SK-N-SH treated with all-trans-retinoic acid at 6 μM for 48 hours (cell line): ENCODE results near the gene DENND1B.

ENCODE experiments used
- ATAC-seq: fragments of 200-7000 bp; cut with Tn5 transposase; 3 replicates; pipeline ENCODE4 v1.9.1; 2020; ENCODE audit warnings: mild to moderate bottlenecking, moderate library complexity
- ARNTL ChIP-seq: fragments of 450-650 bp; formaldehyde crosslinking; IDR thresholded peaks from 2 replicates; pipeline ENCODE4 v1.5.0; 2020; ENCODE audit warnings: low read depth, mild to moderate bottlenecking, moderate library complexity, borderline replicate concordance
- BACH2 ChIP-seq: fragments of 250-450 bp; sonication (Bioruptor Pico); IDR thresholded peaks from 2 replicates; pipeline ENCODE4 v1.9.0; 2021; ENCODE audit warnings: mild to moderate bottlenecking, borderline replicate concordance
- CSDC2 ChIP-seq: fragments of 250-450 bp; sonication (Bioruptor Pico); IDR thresholded peaks from 2 replicates; pipeline ENCODE4 v1.5.0; 2020; ENCODE audit warnings: mild to moderate bottlenecking, moderate library complexity
- GLIS3 ChIP-seq: fragments of 250-450 bp; sonication (Bioruptor Pico); IDR thresholded peaks from 2 replicates; pipeline ENCODE4 v1.5.0; 2020; ENCODE audit warnings: mild to moderate bottlenecking, moderate library complexity
- ISL1 ChIP-seq: fragments of 250-450 bp; sonication (Bioruptor Pico); IDR thresholded peaks from 2 replicates; pipeline ENCODE4 v2.1.2; 2022; ENCODE audit warnings: mild to moderate bottlenecking, moderate library complexity
- OSR1 ChIP-seq: fragments of 250-450 bp; sonication (Bioruptor Pico); IDR thresholded peaks from 2 replicates; pipeline ENCODE4 v1.8.0; 2022; ENCODE audit warnings: moderate library complexity, mild to moderate bottlenecking, inconsistent platforms
- PATZ1 ChIP-seq: fragments of 250-450 bp; sonication (Bioruptor Pico); IDR thresholded peaks from 2 replicates; pipeline ENCODE4 v1.8.0; 2020; ENCODE audit warnings: mild to moderate bottlenecking, moderate library complexity, borderline replicate concordance
- POU6F1 ChIP-seq: fragments of 250-450 bp; sonication (Bioruptor Pico); IDR thresholded peaks from 2 replicates; pipeline ENCODE4 v1.8.0; 2021; ENCODE audit warnings: low read depth, mild to moderate bottlenecking, moderate library complexity, borderline replicate concordance
- PPARA ChIP-seq: fragments of 250-450 bp; sonication (Bioruptor Pico); IDR thresholded peaks from 2 replicates; pipeline ENCODE4 v1.5.0; 2020; ENCODE audit warnings: mild to moderate bottlenecking, borderline replicate concordance
- RARB ChIP-seq: fragments of 250-450 bp; sonication (Bioruptor Pico); IDR thresholded peaks from 2 replicates; pipeline ENCODE4 v1.8.0; 2021; ENCODE audit warnings: mild to moderate bottlenecking, moderate library complexity
- SNAI2 ChIP-seq: fragments of 250-450 bp; sonication (Bioruptor Pico); IDR thresholded peaks from 2 replicates; pipeline ENCODE4 v1.5.0; 2020; ENCODE audit warnings: mild to moderate bottlenecking, moderate library complexity
- TCF4 ChIP-seq: fragments of 250-450 bp; sonication (Bioruptor Pico); IDR thresholded peaks from 2 replicates; pipeline ENCODE4 v1.8.0; 2021; ENCODE audit warnings: mild to moderate bottlenecking, moderate library complexity, borderline replicate concordance
- TOX ChIP-seq: fragments of 250-450 bp; sonication (Bioruptor Pico); IDR thresholded peaks from 2 replicates; pipeline ENCODE4 v1.8.0; 2021; ENCODE audit warnings: mild to moderate bottlenecking, moderate library complexity, borderline replicate concordance
- ZC3H10 ChIP-seq: fragments of 250-450 bp; sonication (Bioruptor Pico); IDR thresholded peaks from 2 replicates; pipeline ENCODE4 v1.5.1; 2021; ENCODE audit warnings: mild to moderate bottlenecking, moderate library complexity
- ZFP3 ChIP-seq: fragments of 250-450 bp; sonication (Bioruptor Pico); IDR thresholded peaks from 2 replicates; pipeline ENCODE4 v1.5.0; 2020; ENCODE audit warnings: mild to moderate bottlenecking, moderate library complexity
- ZFP30 ChIP-seq: fragments of 450-650 bp; formaldehyde crosslinking; IDR thresholded peaks from 2 replicates; pipeline ENCODE4 v1.5.0; 2022; ENCODE audit warnings: mild to moderate bottlenecking, moderate library complexity
- ZNF565 ChIP-seq: fragments of 450-650 bp; formaldehyde crosslinking; conservative IDR thresholded peaks from 2 replicates; pipeline ENCODE4 v1.5.0; 2020; ENCODE audit warnings: low read depth, mild to moderate bottlenecking, moderate library complexity
- ZNF70 ChIP-seq: fragments of 450-650 bp; formaldehyde crosslinking; IDR thresholded peaks from 2 replicates; pipeline ENCODE4 v1.5.0; 2020; ENCODE audit warnings: mild to moderate bottlenecking, moderate library complexity
- ZNF8 ChIP-seq: fragments of 450-650 bp; formaldehyde crosslinking; IDR thresholded peaks from 2 replicates; pipeline ENCODE4 v1.5.0; 2020; ENCODE audit warnings: mild to moderate bottlenecking, moderate library complexity
- TF ChIP-seq, protein P1 (sequence below): fragments of 250-450 bp; sonication (Bioruptor Pico); IDR thresholded peaks from 2 replicates; pipeline ENCODE4 v1.5.1; 2020; ENCODE audit warnings: low read depth, mild to moderate bottlenecking, moderate library complexity
- TF ChIP-seq, protein P2 (sequence below): fragments of 250-450 bp; sonication (Bioruptor Pico); IDR thresholded peaks from 2 replicates; pipeline ENCODE4 v1.5.1; 2021; ENCODE audit warnings: mild to moderate bottlenecking, moderate library complexity

DENND1B gene

DNA sequence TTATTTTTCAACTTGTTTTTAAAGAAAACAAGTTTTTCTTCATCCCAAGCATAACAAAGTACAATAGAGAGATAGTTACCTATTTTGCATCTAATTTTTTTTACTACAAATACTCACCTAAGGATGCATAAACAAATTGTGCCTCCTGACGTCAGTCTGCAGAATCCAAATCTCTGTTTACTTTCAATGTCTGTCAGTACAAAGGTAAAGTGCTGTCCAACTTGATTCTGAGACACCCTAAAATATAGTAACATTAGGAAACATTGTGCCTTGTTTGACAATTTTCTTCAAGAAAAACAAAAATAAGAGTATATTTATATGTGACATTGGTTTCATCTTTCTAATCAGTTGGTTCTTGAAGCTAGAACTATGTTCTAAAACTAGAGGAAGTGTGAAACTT, 103.4 kb downstream of the DENND1B start:
- ATAC-seq: no peak
- TF ChIP-seq ZFP30 (CRISPR knock-in tag): no peak
- no peak for TF ChIP-seq BACH2 (CRISPR knock-in tag)
- TF ChIP-seq RARB (CRISPR knock-in tag): no peak
- TF ChIP-seq GLIS3: no peak
- TF ChIP-seq, protein P1, sequence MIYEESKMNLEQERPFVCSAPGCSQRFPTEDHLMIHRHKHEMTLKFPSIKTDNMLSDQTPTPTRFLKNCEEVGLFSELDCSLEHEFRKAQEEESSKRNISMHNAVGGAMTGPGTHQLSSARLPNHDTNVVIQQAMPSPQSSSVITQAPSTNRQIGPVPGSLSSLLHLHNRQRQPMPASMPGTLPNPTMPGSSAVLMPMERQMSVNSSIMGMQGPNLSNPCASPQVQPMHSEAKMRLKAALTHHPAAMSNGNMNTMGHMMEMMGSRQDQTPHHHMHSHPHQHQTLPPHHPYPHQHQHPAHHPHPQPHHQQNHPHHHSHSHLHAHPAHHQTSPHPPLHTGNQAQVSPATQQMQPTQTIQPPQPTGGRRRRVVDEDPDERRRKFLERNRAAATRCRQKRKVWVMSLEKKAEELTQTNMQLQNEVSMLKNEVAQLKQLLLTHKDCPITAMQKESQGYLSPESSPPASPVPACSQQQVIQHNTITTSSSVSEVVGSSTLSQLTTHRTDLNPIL (CRISPR knock-in tag): no peak
- no peak for TF ChIP-seq ZFP3
- no peak for TF ChIP-seq POU6F1 (CRISPR knock-in tag)
- TF ChIP-seq, protein P2, sequence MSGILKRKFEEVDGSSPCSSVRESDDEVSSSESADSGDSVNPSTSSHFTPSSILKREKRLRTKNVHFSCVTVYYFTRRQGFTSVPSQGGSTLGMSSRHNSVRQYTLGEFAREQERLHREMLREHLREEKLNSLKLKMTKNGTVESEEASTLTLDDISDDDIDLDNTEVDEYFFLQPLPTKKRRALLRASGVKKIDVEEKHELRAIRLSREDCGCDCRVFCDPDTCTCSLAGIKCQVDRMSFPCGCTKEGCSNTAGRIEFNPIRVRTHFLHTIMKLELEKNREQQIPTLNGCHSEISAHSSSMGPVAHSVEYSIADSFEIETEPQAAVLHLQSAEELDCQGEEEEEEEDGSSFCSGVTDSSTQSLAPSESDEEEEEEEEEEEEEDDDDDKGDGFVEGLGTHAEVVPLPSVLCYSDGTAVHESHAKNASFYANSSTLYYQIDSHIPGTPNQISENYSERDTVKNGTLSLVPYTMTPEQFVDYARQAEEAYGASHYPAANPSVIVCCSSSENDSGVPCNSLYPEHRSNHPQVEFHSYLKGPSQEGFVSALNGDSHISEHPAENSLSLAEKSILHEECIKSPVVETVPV (CRISPR knock-in tag): no peak
- TF ChIP-seq PATZ1: no peak
- no peak for TF ChIP-seq OSR1
- no peak for TF ChIP-seq ARNTL
- TF ChIP-seq ISL1: no peak
- TF ChIP-seq ZNF70: no peak
- TF ChIP-seq, all 23 proteins: peak for 0

GRCh38 chr1:197671140-197671539, 104.1 kb downstream of the DENND1B start:
- no peak for TF ChIP-seq POU6F1 (CRISPR knock-in tag)
- ATAC-seq: no peak

- ATAC-seq: no peak
- TF ChIP-seq ISL1 (no peak), TCF4 (CRISPR knock-in tag) (no peak), ZFP30 (CRISPR knock-in tag) (no peak), ZNF8 (no peak), OSR1 (no peak), CSDC2 (no peak), TOX (no peak), RARB (CRISPR knock-in tag) (no peak), ZNF70 (no peak), SNAI2 (CRISPR knock-in tag) (no peak), PATZ1 (no peak), POU6F1 (CRISPR knock-in tag) (no peak), ZNF565 (CRISPR knock-in tag) (no peak), PPARA (CRISPR knock-in tag) (no peak), ZC3H10 (CRISPR knock-in tag) (no peak)
- TF ChIP-seq, protein P2 (CRISPR knock-in tag): no peak
- TF ChIP-seq, protein P1 (CRISPR knock-in tag): no peak
These were observed 108.5 kb downstream of the DENND1B start for GRCh38 chr1:197666769-197667285.
